HEK293T (cell line): ENCODE data around the gene RHOB.

Experiments
- CTCF ChIA-PET: fragments of 350-600 bp; formaldehyde crosslinking; extraction: SDS; loops from one replicate; lab custom pipeline; 2021; ENCODE audit warnings: antibody characterized with exemption, inconsistent platforms; lab: Yijun Ruan, JAX
- POLR2A ChIA-PET: fragments of 350-600 bp; formaldehyde crosslinking; extraction: SDS; loops from one replicate; lab custom pipeline; 2020; ENCODE audit warnings: antibody characterized with exemption, inconsistent platforms; lab: Yijun Ruan, JAX
- DNase-seq: peaks from one replicate; pipeline ENCODE4 v3.0.0; 2012; ENCODE audit warnings: mixed read lengths; ENCODE audit errors: extremely low spot score
- ARNT ChIP-seq: fragments of 450-650 bp; IDR thresholded peaks from 2 replicates; pipeline ENCODE4 v1.6.1; 2017; ENCODE audit warnings: mild to moderate bottlenecking
- BHLHE40 ChIP-seq: fragments of 450-650 bp; IDR thresholded peaks from 2 replicates; pipeline ENCODE4 v1.6.1; 2016; ENCODE audit warnings: mild to moderate bottlenecking, moderate library complexity, borderline replicate concordance
- CTBP1 ChIP-seq: fragments of 450-650 bp; IDR thresholded peaks from 2 replicates; pipeline ENCODE4 v1.6.1; 2016; ENCODE audit warnings: borderline replicate concordance
- ELF4 ChIP-seq: fragments of 450-650 bp; IDR thresholded peaks from 2 replicates; pipeline ENCODE4 v1.6.1; 2017; ENCODE audit warnings: antibody characterized with exemption
- FOXA1 ChIP-seq: fragments of 450-650 bp; IDR thresholded peaks from 2 replicates; pipeline ENCODE4 v1.6.1; 2016; ENCODE audit warnings: mild to moderate bottlenecking
- FOXK2 ChIP-seq: fragments of 450-650 bp; IDR thresholded peaks from 2 replicates; pipeline ENCODE4 v1.6.1; 2016; ENCODE audit warnings: mild to moderate bottlenecking
- FOXM1 ChIP-seq: fragments of 450-650 bp; IDR thresholded peaks from 2 replicates; pipeline ENCODE4 v1.6.1; 2017; ENCODE audit warnings: mild to moderate bottlenecking, borderline replicate concordance
- HDGF ChIP-seq: fragments of 450-650 bp; IDR thresholded peaks from 2 replicates; pipeline ENCODE4 v1.6.1; 2017; ENCODE audit warnings: antibody characterized with exemption, borderline replicate concordance
- L3MBTL2 ChIP-seq: fragments of 450-650 bp; conservative IDR thresholded peaks from 2 replicates; pipeline ENCODE4 v1.6.1; 2016; ENCODE audit warnings: mild to moderate bottlenecking
- LEF1 ChIP-seq: fragments of 450-650 bp; IDR thresholded peaks from 2 replicates; pipeline ENCODE4 v1.6.1; 2017; ENCODE audit warnings: mild to moderate bottlenecking, borderline replicate concordance
- NFRKB ChIP-seq: fragments of 450-650 bp; IDR thresholded peaks from 2 replicates; pipeline ENCODE4 v1.6.1; 2016; ENCODE audit warnings: mild to moderate bottlenecking, moderate library complexity
- PKNOX1 ChIP-seq: fragments of 450-650 bp; IDR thresholded peaks from 2 replicates; pipeline ENCODE4 v1.6.1; 2016
- SP1 ChIP-seq: fragments of 450-650 bp; IDR thresholded peaks from 2 replicates; pipeline ENCODE4 v1.6.1; 2017
- SUZ12 ChIP-seq: fragments of 450-650 bp; IDR thresholded peaks from 2 replicates; pipeline ENCODE4 v1.6.1; 2016; ENCODE audit warnings: mild to moderate bottlenecking
- TARDBP ChIP-seq: fragments of 450-650 bp; IDR thresholded peaks from 2 replicates; pipeline ENCODE4 v1.6.1; 2016
- ZNF384 ChIP-seq: fragments of 450-650 bp; IDR thresholded peaks from 2 replicates; pipeline ENCODE4 v1.6.1; 2016

RHOB gene

GRCh38 chr2:20446255-20446916 lies 488 bp upstream of the RHOB start:
- POLR2A ChIA-PET = interaction anchor here (0.6 to 7.9 kb wide), 76 partner anchors 8 to 546 kb away, joined by 3 to 99 read pairs (median 6); partner anchors contain the start of genes HS1BP3 and TTC32
- DNase-seq = no peak
- TF ChIP-seq ZNF384 (no peak), FOXM1 (no peak), FOXK2 (no peak), TARDBP (no peak), PKNOX1 (no peak)
- CTCF ChIA-PET = interaction anchor here (0.6 to 1.3 kb wide), 8 partner anchors 9 to 205 kb away, joined by 3 to 6 read pairs (median 3); no protein-coding TSS in a partner anchor

DNA sequence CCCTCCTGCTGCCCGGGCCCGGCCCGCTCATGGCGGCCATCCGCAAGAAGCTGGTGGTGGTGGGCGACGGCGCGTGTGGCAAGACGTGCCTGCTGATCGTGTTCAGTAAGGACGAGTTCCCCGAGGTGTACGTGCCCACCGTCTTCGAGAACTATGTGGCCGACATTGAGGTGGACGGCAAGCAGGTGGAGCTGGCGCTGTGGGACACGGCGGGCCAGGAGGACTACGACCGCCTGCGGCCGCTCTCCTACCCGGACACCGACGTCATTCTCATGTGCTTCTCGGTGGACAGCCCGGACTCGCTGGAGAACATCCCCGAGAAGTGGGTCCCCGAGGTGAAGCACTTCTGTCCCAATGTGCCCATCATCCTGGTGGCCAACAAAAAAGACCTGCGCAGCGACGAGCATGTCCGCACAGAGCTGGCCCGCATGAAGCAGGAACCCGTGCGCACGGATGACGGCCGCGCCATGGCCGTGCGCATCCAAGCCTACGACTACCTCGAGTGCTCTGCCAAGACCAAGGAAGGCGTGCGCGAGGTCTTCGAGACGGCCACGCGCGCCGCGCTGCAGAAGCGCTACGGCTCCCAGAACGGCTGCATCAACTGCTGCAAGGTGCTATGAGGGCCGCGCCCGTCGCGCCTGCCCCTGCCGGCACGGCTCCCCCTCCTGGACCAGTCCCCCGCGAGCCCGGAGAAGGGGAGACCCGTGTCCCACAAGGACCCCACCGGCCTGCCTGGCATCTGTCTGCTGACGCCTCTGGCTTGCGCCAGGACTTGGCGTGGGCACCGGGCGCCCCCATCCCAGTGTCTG lies 767 bp downstream of the RHOB start:
- POLR2A ChIA-PET = interaction anchor here (0.7 to 7.9 kb wide), 72 partner anchors 9 to 555 kb away, joined by 3 to 99 read pairs (median 6); partner anchors contain the start of gene HS1BP3
- DNase-seq = peak; percentile 30
- TF ChIP-seq L3MBTL2 (peak; percentile 55), LEF1 (no peak)
- CTCF ChIA-PET = interaction anchor here (0.6 to 1.7 kb wide), 8 partner anchors 24 to 204 kb away, joined by 3 to 5 read pairs (median 3); no protein-coding TSS in a partner anchor

GRCh38 chr2:20448246-20448976 lies 1.5 kb downstream of the RHOB start:
- peak; percentile 29 for DNase-seq
- ChIA-PET POLR2A (interaction anchor here (0.6 to 7.9 kb wide), 41 partner anchors 9 to 209 kb away, joined by 3 to 99 read pairs (median 8); partner anchors contain the start of gene HS1BP3), CTCF (interaction anchor here (0.6 to 1.7 kb wide), 5 partner anchors 41 to 194 kb away, joined by 3 to 4 read pairs (median 3); no protein-coding TSS in a partner anchor)
- no peak for TF ChIP-seq ELF4
- no peak for TF ChIP-seq ARNT
- no peak for TF ChIP-seq HDGF
- TF ChIP-seq SP1 = no peak
- TF ChIP-seq SUZ12 = no peak
- TF ChIP-seq TARDBP = no peak

- no peak for DNase-seq
- ChIA-PET POLR2A (interaction anchor here (0.6 to 7.9 kb wide), 30 partner anchors 9 to 201 kb away, joined by 3 to 99 read pairs (median 16); partner anchors contain the start of gene HS1BP3), CTCF (interaction anchor here (0.7 to 1.7 kb wide), 5 partner anchors 9 to 193 kb away, joined by 3 to 4 read pairs (median 3); no protein-coding TSS in a partner anchor)
- TF ChIP-seq LEF1 = no peak
- no peak for TF ChIP-seq SUZ12
- no peak for TF ChIP-seq NFRKB
- no peak for TF ChIP-seq ELF4
- TF ChIP-seq ARNT = no peak
- no peak for TF ChIP-seq SP1
- TF ChIP-seq FOXA1 = no peak
- no peak for TF ChIP-seq L3MBTL2
- no peak for TF ChIP-seq ZNF384
- no peak for TF ChIP-seq CTBP1
Measured at GRCh38 chr2:20448977-20449306, 2.1 kb downstream of the RHOB start.

DNA sequence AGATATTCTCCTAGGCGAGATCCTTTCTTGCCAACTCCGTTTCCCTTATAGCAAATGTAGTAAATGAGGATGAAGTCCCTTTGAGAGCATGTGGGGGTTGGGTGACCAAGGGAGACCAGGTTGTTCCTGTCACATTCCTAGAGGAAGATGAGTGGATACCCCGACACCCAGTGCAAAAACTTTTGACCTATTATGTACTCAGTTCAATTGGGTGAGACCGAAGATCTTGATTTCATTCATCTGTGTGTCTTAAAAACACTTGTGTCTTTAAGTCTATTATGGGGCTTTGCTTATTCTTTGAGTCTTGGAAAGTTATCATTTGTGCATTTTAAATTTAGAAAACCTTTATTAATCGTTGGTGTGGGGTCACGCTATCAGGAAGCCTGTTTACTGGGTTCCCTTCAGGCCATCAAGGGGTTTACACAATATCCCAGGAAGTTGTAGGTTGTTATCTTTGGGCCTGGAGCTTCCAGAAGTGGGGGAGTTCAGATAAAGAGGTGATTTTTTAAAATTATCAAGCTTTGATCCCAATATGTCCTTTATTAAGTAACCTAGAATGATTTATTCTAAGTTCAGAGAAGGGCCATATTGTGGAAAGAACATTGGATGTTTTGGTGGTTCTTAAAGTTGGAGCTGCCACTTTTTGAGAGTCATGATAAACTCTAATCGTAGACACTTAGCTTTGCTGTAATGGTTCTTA lies 2.8 kb downstream of the RHOB start:
- CTCF ChIA-PET = interaction anchor here (0.7 to 3.6 kb wide), 4 partner anchors 8 to 190 kb away, joined by 3 to 24 read pairs (median 3); no protein-coding TSS in a partner anchor
- TF ChIP-seq ARNT (no peak), SUZ12 (no peak), LEF1 (no peak), FOXK2 (no peak), CTBP1 (no peak), FOXA1 (no peak), NFRKB (no peak), ZNF384 (no peak), BHLHE40 (no peak), SP1 (no peak), L3MBTL2 (no peak), ELF4 (no peak), PKNOX1 (no peak; the same call in 1 of the 2 replicates), TARDBP (no peak), FOXM1 (no peak), HDGF (no peak)
- DNase-seq = no peak
- POLR2A ChIA-PET = interaction anchor here (0.7 to 7.9 kb wide), 38 partner anchors 8 to 373 kb away, joined by 3 to 99 read pairs (median 4); partner anchors contain the start of genes HS1BP3, LDAH and SDC1
